CD4-positive, alpha-beta T cell treated with Interleukin-17A for 4 hours (primary cell): ENCODE data around the gene EDN2.

Experiments
- DNase-seq: peaks from one replicate; pipeline ENCODE4 v3.0.0-alpha.2; 2020; ENCODE audit warnings: mixed read lengths

Gene EDN2

DNA sequence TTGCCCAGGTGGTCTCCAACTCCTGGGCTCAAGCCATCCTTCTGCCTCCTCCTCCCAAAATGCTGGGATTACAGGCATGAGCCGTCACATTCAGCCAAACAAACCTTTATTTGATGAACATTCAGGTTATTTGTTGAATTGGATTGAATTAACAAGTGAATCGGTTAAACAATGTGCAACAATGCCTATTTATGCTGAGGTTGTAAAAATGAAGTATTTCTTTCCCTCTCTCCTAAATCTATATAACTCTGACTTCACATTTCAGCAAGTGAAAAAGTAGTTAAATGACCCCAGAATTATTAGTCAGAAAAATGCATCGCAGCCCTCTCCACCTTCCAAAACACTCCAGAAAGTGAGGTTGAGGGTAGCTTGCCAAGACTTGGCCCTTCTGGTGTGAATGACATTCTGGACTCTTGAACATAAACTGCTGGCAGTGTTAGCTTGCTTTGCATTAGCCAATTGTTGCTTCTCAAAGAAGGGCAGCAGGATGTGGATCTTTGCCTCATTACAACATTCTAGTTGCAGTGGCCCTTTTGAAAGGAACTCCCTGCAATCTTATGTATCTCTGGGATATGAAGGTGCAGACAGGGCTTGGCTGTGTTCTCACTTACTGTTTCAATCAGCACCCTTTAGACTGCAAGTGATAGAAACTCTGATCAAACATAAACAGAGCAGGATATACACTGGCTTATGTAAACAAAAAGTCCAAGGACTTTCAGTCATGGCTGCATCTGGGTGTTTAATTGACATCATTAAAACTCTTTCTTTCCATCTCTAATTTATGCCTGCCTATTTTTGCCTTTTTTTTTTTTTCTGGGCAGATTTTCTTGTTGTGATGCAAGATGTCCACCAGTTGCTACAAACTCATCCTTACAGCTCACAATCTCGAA is 22.4 kb downstream of the EDN2 start:
- no peak for DNase-seq

DNA sequence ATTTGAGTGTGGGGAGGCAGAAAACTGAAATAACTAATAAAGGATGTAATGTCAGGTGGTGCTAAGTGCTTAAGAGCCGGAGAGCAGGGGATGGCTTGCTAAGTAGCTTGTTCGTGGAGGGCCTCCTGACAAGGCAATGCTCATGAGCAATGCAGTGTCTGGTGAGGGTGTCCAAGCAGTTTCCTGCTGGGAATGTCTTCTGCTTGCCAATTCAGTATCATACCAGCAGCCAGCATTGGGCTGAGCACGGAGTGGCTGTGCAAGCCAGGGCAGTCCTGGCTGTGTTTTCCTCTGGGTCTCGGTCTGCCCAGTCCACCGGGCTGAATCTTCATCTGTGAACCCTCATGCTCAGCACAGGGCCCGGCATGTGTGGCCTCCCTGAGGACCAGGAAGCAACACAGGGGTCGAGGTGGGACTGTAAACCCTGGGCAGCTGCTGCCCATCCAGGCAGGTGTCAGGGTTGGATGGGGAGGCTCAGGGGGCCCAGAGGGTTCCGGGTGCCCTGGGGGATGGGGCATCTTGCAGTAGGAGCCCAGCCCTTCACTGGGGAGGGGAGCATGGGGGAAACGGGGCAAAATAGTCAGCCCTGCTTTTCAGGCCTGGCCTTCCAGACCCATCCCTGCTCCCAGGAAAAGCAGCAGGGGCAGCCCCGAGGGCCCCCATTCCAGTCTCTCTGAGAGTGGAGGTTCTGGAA is 27.5 kb downstream of the EDN2 start:
- DNase-seq, result no peak

- no peak for DNase-seq
Observed at GRCh38 chr1:41455479-41456332, 28.8 kb downstream of the EDN2 start.

DNA sequence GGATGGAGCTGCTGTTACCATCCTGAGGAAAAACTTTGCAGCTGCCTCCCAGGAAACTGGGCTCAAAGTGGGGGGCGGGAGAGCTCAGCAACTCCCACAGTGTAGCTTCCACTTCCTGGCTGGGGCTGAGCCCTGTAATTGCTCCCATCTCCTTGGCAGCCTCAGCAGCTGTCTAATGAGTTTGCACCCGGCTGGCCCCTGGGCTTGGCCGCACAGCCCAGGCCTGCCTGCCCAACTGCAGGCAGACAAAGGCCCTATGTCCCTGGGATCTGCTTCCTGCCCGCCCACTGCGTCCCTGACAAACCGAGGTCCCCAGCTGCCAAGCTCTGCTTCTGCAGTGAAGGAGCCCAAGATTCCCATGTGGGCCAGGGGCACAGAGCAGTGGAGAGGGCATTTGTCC is 30.1 kb downstream of the EDN2 start:
- DNase-seq, result no peak

GRCh38 chr1:41452704-41453290 is 31.7 kb downstream of the EDN2 start:
- no peak for DNase-seq

DNA sequence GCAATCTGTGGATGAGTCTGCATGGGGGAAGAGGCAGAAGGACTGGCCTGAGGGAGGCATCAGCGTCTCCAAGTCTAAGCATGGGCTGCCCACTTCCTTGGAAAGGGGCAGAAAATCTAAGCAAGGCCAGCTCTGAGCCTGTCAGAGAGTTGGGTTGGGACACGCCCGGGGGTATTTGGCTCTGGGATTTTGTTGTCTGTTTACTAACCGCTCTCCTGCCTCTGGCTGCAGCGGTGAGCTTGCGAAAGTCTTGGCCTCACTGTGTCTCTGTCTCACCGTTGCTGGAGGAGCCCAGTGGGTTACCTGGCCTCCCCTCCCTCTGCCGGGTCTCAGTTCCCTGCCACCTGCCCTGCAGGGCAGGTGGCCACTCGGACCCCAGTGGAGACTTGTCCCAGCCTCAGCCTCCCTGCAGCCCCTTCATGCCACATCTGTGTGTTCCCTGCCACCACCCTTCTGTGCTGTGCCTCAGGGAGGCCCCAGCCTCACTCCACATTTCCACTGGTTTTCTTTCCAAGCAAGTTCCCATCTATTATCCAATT is 33.7 kb downstream of the EDN2 start:
- DNase-seq, result no peak

GRCh38 chr1:41449326-41449921 is 35.1 kb downstream of the EDN2 start:
- no peak for DNase-seq

GRCh38 chr1:41448821-41449220 is 35.7 kb downstream of the EDN2 start:
- DNase-seq, result no peak

DNA sequence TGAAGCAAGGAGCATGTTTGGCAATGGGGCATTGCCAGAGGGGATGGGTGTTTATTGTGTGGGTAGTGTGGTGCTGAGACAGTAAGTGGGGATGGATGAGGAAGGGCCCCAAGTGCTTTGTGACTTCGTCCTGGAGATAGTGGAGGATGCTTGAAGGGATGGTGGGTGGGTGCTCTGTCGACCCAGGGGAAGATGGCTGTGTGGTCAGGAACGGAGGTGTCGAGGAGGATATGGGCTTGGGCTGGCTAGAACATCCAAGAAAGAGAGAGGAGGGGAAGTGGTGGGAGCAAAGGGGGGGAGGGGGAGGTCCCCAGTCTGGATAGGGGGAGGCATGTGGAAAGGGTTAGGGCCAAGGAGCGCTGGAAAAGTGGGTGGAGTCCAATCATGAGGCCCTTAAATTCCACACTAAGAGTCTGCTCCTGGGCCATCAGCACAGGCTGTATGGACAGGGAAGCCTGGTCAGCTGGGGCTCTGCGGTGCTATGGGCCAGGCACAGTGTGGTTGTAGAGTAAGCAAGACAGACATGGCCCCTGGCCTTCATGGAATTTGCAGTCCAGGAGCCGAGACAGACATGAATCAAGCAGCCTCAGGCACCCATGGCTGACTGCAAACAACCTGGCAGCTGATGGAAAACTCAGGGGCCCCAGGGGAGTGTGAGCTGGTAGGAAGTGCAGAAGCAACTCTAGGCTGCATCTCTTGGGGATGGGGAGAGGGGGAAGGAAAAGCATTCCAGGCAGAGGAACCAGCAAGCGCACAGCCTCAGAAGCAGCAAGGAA is 36.3 kb downstream of the EDN2 start:
- DNase-seq, result no peak

- no peak for DNase-seq
Observed at GRCh38 chr1:41446851-41447610, 37.5 kb downstream of the EDN2 start.

GRCh38 chr1:41444785-41445184 is 39.7 kb downstream of the EDN2 start:
- DNase-seq, result no peak

- DNase-seq, result no peak
Observed at GRCh38 chr1:41444246-41444645, 40.2 kb downstream of the EDN2 start.

DNA sequence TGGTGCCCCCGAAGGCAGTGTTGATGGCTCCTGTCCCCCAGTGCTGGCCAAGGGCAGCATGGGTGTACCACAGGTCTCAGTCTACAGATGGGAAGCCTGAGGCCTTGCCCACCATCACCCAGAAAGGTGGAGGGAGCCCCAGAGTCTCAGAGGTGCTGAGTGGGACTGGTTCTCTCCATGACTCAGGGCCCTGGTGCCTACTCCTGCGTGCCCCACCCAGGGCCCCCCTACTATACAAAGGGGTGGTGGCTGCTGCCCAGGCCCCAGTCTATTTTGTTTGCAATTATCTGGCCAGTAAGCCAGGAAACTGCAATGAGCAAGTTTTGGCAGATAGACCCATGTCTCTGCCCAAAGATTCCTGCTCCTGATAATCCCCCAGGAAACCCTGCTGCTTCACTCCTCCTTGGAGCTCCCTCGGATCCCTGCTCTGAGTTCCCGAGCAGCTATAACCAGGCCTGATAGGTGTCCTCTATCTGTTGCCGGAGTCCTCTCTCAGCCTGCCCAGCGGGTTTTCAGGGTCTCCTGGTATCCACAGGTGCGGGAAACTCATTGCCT is 41.7 kb downstream of the EDN2 start:
- no peak for DNase-seq

DNA sequence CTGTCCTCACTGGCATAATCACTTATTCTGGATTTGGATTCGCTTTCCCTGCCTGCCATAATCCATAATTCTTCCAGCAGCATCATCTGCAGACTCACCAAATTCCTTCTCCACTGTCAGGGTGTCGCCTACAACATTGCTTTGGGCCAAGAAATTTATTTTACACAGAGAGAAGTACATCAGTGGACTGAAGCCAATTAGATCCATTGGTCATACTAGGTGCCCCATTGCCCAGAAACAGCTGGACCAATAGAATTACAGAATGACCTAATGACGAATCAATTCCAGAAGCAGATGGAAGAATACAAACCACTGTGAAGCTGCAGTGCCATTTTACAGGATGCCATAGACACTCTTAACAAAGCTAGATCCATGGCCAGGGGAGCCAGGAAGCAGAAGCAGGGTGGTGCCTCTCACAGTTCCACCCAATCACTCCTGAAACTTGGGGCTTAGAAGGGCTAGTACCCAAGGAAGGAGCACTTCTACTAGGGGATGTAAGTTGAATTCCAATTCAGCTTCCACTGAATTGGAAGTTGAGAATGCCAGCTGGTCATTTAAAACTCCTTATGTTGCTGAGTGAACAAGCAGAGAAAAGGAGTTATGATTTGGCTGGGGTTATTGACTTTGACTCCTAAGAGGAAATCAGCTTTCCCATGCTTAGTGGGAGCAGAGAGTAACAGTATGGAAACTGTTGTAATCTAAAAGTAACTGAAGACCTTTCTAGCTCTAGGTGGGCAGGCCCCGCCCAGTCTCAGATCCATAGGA is 44.0 kb downstream of the EDN2 start:
- DNase-seq, result no peak

- DNase-seq, result no peak
Observed at GRCh38 chr1:41439234-41439633, 45.2 kb downstream of the EDN2 start.

DNA sequence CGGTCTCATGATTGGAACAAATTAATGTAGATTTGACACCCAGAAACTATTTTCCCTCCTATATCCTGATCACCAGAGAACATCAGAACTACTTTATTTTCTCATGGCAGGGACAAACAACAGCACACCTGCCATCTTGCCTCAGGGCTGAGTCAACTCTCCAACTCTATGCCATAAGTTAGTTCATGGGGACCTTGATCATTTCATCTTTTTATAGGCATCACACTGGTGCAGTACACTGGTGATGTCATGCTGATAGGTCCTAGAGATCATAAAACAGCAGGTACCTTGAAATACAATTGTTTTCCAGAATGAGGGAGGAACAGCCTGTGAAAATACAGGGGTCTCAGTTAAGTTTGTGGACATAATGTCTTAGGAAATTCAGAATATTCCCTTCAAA is 45.8 kb downstream of the EDN2 start:
- DNase-seq, result no peak

DNA sequence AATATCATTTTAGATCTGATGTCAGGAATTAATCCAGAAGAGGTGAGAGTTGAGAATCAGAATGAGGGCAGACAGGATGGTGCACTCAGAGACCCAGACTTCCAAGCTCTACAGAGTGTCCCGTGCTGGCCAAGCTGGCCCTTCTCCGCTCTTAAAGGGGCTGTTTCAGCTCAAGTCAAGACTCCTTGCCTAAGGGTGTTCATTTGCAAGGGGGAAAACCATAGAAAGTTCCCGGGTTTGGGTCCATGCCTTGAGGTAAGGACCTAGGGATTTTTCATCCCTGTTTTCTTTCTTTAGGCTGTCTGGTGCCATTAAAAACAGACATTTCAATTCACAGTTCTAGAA is 47.5 kb downstream of the EDN2 start:
- no peak for DNase-seq

DNA sequence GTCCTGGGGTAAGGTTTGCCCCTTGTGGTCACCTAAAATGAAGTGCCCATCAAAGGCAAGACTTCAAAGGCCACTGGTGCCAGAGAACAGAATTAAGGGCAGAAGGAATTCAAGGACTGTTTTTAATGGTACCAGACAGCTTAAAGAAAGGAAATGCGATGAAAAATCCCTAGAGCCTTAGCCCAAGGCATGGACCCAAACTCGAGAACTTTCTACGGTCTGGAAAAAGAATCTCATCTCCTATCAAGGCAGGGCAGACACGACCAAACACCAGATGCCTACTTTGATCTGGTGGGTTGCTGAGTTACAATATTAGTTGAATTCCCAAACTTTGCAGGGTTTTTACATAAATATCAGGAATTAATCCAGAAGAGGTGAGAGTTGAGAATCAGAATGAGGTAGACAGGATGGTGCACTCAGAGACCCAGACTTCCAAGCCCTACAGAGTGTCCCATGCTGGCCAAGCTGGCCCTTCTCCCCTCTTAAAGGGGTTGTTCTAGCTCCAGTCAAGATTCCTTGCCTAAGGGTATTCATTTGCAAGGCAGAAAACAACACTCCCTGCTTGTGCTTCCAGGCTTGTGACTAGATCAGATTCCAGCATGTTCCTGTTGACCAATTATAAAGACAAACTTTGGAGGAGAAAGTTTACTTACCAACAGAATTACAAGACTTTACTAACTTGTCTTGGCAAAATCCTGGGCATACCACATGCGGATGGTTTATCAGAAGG is 48.0 kb downstream of the EDN2 start:
- no peak for DNase-seq
